Stimulated activated CD4-positive, alpha-beta T cell treated with anti-CD3 and anti-CD28 coated beads, Interleukin-15, amount 100 ng/mL, for 48 hours (primary cell): Measurements from ENCODE around the gene TRPM1.
A peak's percentile ranks its signal among the peaks of the same experiment; 100 is the strongest.

Experiments
- DNase-seq, 2 donors: peaks; one replicate each; pipeline ENCODE4 v3.0.0-alpha.2; 2020; ENCODE audit warnings: low read depth in 2 of 2

The TRPM1 gene

GRCh38 chr15:31101262-31102038, at the start of gene TRPM1:
TRPM1 (minus strand) TSS chr15:31101725; CDS start chr15:31081355, 20,370 bp downstream.
- no peak for DNase-seq

GRCh38 chr15:31150732-31151231, 49.3 kb upstream of the TRPM1 start:
- no peak for DNase-seq

DNA sequence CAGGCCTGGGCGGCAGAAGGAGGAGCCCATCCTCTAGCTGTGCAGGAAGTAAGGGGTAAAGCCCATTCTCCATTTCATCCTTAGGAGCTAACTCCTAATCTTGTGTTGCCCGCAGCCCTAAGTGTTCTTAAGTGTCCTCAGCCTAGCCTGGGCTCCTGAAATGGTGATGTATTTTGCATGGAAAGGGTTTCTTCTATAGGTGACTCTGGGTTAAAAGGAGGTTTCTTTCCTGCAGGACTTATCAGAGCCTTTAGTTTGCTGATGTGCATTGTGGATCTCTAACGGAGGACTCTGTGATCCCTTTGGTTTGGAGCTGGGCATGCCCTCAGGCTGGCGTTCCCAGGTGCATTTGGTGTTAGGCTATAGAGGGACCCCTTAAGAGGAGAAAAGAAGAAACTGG, 48.5 kb upstream of the TRPM1 start:
- no peak for DNase-seq

- no peak for DNase-seq
Observed at GRCh38 chr15:31149088-31149505, 47.6 kb upstream of the TRPM1 start.

DNA sequence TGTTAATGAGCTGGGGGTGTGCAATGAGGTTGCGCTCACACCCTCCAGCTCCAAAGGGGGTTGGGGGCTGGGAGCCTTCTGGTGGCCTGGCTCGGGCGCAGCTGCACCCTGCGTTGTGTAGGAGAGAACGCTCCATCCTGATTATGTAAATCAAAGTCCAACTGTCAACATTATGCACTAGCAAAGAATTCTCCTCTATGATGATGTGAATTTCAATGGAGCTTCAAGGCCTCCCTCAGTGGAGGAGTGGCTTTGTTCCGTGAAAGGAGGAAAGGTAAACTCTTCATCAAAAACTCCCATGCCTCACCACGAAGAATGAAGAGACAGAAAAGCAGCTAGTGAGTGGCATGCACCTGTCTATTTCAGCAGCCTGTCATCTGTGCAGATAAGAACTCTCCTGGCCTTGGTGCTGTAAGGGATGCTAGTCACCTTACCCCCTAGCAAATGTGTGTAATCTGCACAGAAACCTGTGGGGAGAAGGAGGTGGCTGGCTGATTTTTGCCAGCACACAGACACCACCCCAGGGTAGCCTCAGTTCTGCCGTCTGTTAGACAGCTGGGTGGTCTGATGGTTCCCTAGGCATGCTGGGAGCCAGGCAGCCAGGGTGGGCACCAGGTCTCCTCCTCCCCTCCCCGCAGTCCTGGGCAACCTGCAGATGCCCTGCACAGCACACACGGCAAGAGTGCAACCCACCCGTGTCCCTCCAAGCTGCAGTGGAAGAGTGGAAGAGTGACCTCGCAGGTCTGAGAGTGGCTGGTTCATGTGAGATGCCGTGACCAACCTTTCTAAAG, 47.0 kb upstream of the TRPM1 start:
- no peak for DNase-seq

GRCh38 chr15:31147944-31148296, 46.4 kb upstream of the TRPM1 start:
- no peak for DNase-seq

DNA sequence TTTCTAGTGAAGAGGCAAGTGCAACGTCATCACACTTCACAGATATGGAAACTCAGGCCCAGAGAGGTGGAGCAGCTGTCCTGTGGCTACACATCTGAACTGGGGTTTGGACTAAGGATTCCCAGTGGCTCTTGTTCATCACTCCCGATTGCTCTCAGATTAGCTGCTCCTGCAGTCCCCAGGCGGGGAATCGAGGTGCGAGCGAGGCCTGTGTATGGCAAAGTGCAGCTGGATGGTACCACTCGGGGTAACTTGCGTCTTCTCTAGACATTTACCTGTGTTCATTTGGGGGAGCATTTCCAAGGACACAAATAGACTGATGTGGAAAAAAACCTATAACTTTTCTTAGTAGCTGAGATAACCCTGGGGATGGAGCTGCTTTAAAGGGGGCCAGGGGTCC, 45.9 kb upstream of the TRPM1 start:
- no peak for DNase-seq

DNA sequence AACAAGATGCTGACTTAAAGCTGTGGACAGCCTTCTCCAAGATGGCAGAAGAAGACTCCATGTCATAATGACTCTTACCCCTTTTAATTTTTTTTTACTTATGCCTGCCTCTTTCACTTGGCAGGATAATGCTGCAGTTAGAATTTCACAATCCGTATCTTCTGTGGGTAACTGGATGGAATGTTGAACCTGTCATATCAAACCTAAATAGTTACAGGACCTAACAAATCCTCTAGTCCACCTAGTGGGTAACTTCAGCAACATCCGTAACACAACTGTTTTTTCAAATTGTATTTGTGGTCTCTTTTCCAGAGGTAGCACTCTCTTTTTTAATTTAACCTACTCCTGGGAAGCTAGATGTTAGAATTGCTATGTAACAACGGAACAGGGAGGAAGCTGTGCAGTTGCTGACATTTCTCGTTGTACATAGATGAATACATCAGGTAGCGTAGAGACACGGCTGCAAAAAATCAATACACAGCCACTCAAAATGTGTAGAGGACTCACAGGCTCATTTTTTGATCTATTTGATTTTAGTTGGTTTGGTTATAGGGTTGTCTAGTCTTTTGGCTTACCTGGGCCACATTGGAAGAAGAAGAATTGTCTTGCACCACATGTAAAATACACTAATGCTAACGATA, 43.9 kb upstream of the TRPM1 start:
- DNase-seq = no peak

- no peak for DNase-seq
Observed at GRCh38 chr15:31141792-31142191, 40.3 kb upstream of the TRPM1 start.

- DNase-seq = no peak
Observed at GRCh38 chr15:31136607-31137328, 35.2 kb upstream of the TRPM1 start.

DNA sequence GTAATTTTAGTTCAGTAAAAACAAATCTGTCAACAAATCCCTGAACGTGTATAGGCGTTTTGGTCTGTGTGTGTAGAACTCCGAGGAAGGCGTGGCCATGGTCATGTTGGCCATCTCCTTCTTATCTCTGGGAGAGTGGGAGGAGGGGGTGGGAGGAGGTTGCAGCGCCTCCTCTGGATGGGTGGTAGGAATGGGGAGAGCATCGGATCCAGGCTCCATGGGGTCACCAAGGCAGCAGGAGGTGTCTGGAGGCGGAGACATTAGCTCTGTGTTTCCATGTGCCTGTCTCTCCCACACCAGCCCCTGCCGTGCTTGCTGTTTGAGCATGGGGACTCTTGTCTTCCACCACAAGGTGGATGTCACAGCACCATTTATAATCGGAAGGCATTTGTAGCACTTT, 34.5 kb upstream of the TRPM1 start:
- no peak for DNase-seq

DNA sequence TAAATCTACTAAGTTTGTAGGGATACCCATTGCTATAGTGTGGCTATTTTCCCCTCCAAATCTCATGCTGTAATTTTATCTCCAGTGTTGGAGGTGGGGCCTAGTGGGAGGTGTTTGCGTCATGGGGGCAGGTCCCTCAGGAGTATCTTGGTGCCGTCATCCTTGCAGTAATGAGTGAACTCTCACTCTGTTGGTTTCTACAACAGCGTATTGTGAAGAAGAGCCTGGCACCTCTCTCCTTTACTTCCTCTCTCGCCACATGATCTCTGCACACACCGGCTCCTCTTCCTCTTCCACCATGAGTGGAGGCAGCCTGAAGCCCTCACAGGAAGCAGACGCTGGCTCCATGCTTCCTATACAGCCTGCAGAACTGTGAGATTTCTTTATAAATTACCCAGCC, 34.0 kb upstream of the TRPM1 start:
- DNase-seq = no peak

GRCh38 chr15:31133890-31134289, 32.4 kb upstream of the TRPM1 start:
- no peak for DNase-seq

DNA sequence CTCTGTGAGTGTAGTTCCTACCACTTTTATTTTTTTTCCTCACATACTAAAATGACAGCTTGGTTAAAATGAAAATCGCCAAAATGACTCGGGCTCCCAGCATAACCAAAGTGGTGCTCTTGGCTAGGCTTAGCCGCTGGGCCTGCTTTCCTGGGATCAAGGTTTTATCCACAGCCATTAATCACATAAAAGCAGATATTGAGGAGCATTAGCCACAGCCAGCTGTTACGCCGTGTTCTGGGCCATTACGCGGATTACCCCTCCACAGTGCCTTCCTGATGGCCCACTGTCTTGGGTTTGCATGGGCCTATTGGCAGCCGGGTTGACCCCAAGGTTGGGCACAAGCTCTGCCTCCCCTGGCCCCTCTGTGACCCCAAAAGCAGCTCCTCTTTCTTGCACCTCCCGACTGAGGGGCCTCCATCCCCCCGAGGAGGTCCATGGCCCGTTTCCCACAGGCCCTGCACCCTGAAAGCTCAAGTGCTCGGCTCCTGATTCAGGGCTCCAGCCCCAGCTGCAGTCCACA, 30.4 kb upstream of the TRPM1 start:
- no peak for DNase-seq

DNA sequence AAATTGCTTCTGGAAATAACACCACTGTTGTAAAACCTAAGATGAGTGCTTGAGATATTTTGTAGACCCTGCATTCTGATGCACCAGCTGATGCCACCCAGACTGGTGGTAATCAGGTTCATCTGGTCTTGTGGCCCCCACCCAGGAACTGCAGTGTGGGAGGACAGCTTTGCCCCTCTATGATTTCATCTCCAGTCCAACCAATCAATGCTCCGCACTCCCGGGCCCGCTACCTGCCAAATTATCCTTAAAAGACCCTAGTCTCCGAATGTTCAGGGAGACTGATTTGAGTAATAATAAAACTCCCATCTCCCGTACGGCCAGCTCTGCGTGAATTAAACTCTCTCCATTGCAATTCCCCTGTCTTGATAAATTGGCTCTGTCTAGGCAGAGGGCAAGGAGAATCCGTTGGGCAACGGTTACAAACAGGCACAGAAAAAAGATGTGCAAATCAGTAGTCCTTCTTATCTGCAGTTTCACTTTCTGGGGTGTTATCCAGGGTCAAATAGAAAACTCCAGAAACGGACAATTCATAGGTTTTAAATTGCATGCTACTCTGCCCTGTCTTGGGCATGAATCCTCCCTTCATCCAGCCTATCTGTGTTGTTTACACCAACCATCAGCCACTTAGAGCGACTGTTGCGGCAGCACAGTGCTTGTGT, 29.2 kb upstream of the TRPM1 start:
- DNase-seq = no peak

DNA sequence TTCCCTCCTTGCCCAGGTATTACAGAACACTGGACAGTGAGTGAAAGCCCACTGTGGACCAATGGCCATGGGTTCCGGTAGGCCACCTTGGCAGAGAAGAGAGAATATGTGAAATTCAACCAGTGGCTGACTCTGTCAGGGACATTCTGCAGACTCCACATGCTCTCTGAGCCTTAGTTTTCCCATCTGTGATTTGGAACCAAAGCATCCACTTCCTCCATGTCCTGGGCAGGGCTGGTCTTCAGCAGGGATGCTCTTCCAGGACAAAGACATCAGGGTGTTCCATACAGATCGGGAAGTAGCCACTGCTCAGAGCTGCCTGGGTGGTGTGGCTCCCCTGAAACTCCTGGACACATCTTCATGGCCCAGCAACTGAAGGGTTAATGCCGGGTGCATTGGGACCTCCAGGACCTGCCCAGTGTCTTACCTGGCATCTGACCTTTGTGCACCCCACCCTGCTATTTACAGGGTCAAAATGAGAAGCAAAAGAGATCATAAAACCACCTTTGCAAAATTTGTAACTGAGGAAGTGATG, 28.3 kb upstream of the TRPM1 start:
- no peak for DNase-seq

- peak; percentile 60 to 72 for DNase-seq
Observed at GRCh38 chr15:31128919-31129768, 27.6 kb upstream of the TRPM1 start.

DNA sequence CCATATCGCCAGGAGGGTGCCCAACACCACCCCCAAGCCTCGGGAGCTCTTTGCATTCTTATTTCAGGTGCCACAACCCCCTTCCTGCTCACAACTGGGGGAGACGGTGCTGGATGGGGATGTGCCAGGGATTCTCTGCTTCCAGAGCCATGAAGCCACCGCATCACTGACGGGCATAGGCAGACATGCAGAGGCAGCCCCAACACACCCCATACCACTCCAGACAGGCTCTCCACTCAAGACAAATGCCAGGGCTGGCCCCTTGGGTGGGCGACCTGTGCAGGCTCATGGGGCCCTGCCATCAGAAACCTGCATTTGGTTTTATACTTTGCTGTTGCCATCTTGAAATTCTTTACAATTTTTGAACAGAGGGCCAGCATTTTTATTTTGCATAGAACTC, 27.0 kb upstream of the TRPM1 start:
- no peak for DNase-seq

DNA sequence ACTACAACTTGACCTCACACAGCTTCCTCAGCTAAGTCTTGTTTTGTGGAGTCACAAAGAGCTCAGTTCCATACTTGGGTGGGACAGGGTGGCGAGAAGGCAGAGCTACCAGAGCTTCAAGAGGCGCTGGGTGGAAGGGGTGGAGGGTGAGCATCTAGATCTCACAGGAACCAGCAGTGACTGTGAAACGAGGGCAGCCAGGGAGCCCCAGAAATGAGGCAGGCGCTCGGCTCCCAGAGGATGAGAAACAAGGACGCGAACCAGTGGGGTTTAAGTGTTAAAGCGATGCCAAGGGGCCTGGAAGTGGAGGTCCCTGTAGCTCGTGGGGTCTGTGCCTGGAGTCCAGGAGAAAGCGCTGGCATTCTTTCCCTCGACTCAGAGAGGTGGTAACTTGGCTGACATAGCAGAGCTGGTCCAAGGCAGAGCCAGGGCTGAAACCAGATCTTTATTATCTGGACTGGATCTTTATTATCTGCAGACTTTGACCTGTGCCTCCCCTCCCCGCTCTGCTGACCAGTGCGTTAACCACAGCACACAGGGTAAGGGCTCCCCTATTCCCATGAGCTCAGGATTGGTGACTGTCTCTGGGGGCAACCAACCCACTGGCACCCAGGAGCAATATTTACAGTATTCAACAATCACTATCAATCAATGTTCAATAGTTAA, 26.2 kb upstream of the TRPM1 start:
- no peak for DNase-seq
